Natural killer cell (primary cell): ENCODE results near the gene CCDC88C. TPM values are rescaled to one million over a fixed set of nuclear protein-coding genes. Genes with fewer than 3 reads are reported as not detected.

Experiments
- ATAC-seq, 3 donors: fragments of 150-1000 bp in 2 of 3; fragments of 200-7000 bp in 1 of 3; cut with Tn5 transposase; 1 replicate in 1 of 3; 2 replicates in 2 of 3; pipeline ENCODE4 v1.10.0; 2021; ENCODE audit warnings: mild to moderate bottlenecking in 2 of 3, moderate library complexity in 2 of 3
- DNase-seq, 2 donors: peaks; one replicate each; pipeline versions ENCODE4 v3.0.0 to v3.0.0-alpha.2; 2013 to 2021; ENCODE audit warnings: mixed read lengths in 1 of 2
- H3K27ac ChIP-seq: one replicate; pipeline ENCODE4 v1.5.1; 2013; ENCODE audit warnings: mild to moderate bottlenecking, low read length
- H3K27me3 ChIP-seq: one replicate; pipeline ENCODE4 v1.6.1; 2013; ENCODE audit warnings: low read length; ENCODE audit not compliant: control insufficient read depth, insufficient read depth
- H3K36me3 ChIP-seq: one replicate; pipeline ENCODE4 v1.6.1; 2013; ENCODE audit warnings: low read length; ENCODE audit not compliant: control insufficient read depth, insufficient read depth
- H3K4me1 ChIP-seq: one replicate; pipeline ENCODE4 v1.6.1; 2013; ENCODE audit warnings: low read length; ENCODE audit not compliant: control insufficient read depth, insufficient read depth
- H3K4me3 ChIP-seq: one replicate; pipeline ENCODE4 v1.5.1; 2013; ENCODE audit warnings: low read length
- H3K9me3 ChIP-seq: one replicate; pipeline ENCODE4 v1.6.1; 2013; ENCODE audit warnings: low read length; ENCODE audit not compliant: control insufficient read depth, insufficient read depth
- H3K27ac Mint-ChIP-seq, 2 donors: one replicate each; pipeline ENCODE4 v1.8.0; 2022; ENCODE audit warnings: mild to moderate bottlenecking in 2 of 2, mixed read lengths in 2 of 2, moderate library complexity in 1 of 2
- H3K27me3 Mint-ChIP-seq, 2 donors: one replicate each; pipeline ENCODE4 v1.8.0; 2022; ENCODE audit warnings: low read depth in 2 of 2, mixed read lengths in 2 of 2
- H3K36me3 Mint-ChIP-seq: one replicate; pipeline ENCODE4 v1.8.0; 2022; ENCODE audit warnings: mixed read lengths
- H3K4me1 Mint-ChIP-seq, 2 donors: one replicate each; pipeline ENCODE4 v1.8.0; 2022; ENCODE audit warnings: mixed read lengths in 2 of 2
- H3K4me3 Mint-ChIP-seq: one replicate; pipeline ENCODE4 v1.8.0; 2022; ENCODE audit warnings: mild to moderate bottlenecking, moderate library complexity, mixed read lengths
- H3K9me3 Mint-ChIP-seq, 2 donors: one replicate each; pipeline ENCODE4 v1.8.0; 2022; ENCODE audit warnings: mixed read lengths in 2 of 2
- CTCF ChIP-seq: fragments of 200-600 bp; IDR thresholded peaks from one replicate; pipeline ENCODE4 v1.8.0; 2022; ENCODE audit warnings: antibody characterized with exemption
- WGBS: methylation state at CpG from one replicate; pipeline ENCODE4 v1.1.7; 2013; ENCODE audit warnings: missing lambda C conversion rate; ENCODE audit not compliant: insufficient coverage; 5-methylcytosine and 5-hydroxymethylcytosine counted together
- intact Hi-C: fragments of 100-400 bp; cut with micrococcal nuclease; formaldehyde crosslinking; loops from one replicate; pipeline ENCODE4 v1.14.2; 2022
- total RNA-seq, 4 donors: library from RNA; stranded (reverse); fragments of 120-200 nt in 1 of 4; gene quantifications; one replicate each; pipeline versions ENCODE4 v1.2.3 to v1.2.4, GENCODE V29; 2013 to 2022

Gene CCDC88C
- total RNA-seq, 3 donors from 2014 or later (not counting 1 experiment from before 2014, with no cell fraction given), result 432 to 516 (median 438) TPM

DNA sequence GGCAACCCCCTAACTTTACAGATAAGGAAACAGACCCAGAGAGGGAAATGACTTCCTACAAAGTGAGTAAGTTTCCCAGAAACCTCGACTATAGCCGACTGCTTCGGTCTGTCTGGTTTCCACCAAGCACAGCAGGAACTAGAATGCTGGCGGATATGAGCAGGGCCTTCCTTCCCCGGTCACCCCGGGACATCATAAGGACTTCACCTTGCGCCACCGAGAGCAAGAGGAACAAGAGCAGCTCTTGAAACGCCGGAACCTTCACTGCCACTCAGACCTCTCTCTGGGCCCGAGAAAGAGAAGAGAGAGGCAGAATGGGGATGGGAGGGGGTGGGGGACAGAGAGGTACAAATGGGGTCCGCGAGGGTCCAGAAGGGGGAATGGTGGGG is 143.7 kb downstream of the CCDC88C start:
- no peak for TF ChIP-seq CTCF
- Histone ChIP-seq H3K27me3 (no peaks in the 10 kb centered on the region), H3K9me3 (no peaks in the 10 kb centered on the region), H3K27ac (no peak overlapping the region), H3K4me3 (no peak overlapping the region), H3K36me3 (peaks cover 81% of the 10 kb centered on the region), H3K4me1 (no peaks in the 10 kb centered on the region)
- Mint-ChIP-seq H3K27me3 (no peaks in the 10 kb centered on the region), H3K4me1 (peaks cover 10 to 18% of the 10 kb centered on the region in 2 donors), H3K27ac (peak overlapping the region in 1 of 2 donors; percentile 57), H3K9me3 (no peaks in the 10 kb centered on the region), H3K36me3 (no peaks in the 10 kb centered on the region), H3K4me3 (no peak overlapping the region)
- intact Hi-C loops, result no loop called here
- ATAC-seq (no peak), DNase-seq (no peak)
- 92% methylated on average over 13 of the region's 13 CpGs for WGBS

GRCh38 chr14:91273273-91273884 is 144.2 kb downstream of the CCDC88C start:
- peaks cover 12 to 20% of the 10 kb centered on the region in 2 donors for H3K4me1 Mint-ChIP-seq
- H3K4me3 ChIP-seq, result no peak overlapping the region
- H3K9me3 Mint-ChIP-seq, result no peaks in the 10 kb centered on the region
- DNase-seq, result no peak
- H3K27ac Mint-ChIP-seq, result no peak overlapping the region
- no peak overlapping the region for H3K27ac ChIP-seq
- H3K27me3 ChIP-seq, result no peaks in the 10 kb centered on the region
- over 99% methylated on average over 19 of the region's 27 CpGs for WGBS
- H3K9me3 ChIP-seq, result no peaks in the 10 kb centered on the region
- TF ChIP-seq CTCF, result no peak
- intact Hi-C loops, result no loop called here
- no peak overlapping the region for H3K4me3 Mint-ChIP-seq
- peaks cover 76% of the 10 kb centered on the region for H3K36me3 ChIP-seq
- no peaks in the 10 kb centered on the region for H3K27me3 Mint-ChIP-seq
- no peaks in the 10 kb centered on the region for H3K4me1 ChIP-seq
- no peaks in the 10 kb centered on the region for H3K36me3 Mint-ChIP-seq
- no peak for ATAC-seq

GRCh38 chr14:91272341-91273272 is 145.0 kb downstream of the CCDC88C start:
- Mint-ChIP-seq H3K36me3 (no peaks in the 10 kb centered on the region), H3K27ac (peak overlapping the region in 1 of 2 donors; percentile 49), H3K4me3 (peak overlapping the region; percentile 42), H3K27me3 (no peaks in the 10 kb centered on the region), H3K4me1 (peaks cover 19 to 28% of the 10 kb centered on the region in 2 donors), H3K9me3 (no peaks in the 10 kb centered on the region)
- intact Hi-C loops, result no loop called here
- H3K9me3 ChIP-seq, result no peaks in the 10 kb centered on the region
- H3K4me1 ChIP-seq, result no peaks in the 10 kb centered on the region
- H3K27me3 ChIP-seq, result no peaks in the 10 kb centered on the region
- peaks cover 70% of the 10 kb centered on the region for H3K36me3 ChIP-seq
- ATAC-seq (no peak), DNase-seq (no peak)
- 95% methylated on average over 43 of the region's 43 CpGs for WGBS
- TF ChIP-seq CTCF, result no peak
- no peak overlapping the region for H3K4me3 ChIP-seq
- no peak overlapping the region for H3K27ac ChIP-seq
